H9 (cell line): ENCODE measurements around the gene GABBR2. TPM values are rescaled to one million over a fixed set of nuclear protein-coding genes. Genes with fewer than 3 reads are reported as not detected.
A peak's percentile ranks its signal among the peaks of the same experiment; 100 is the strongest.

Experiments used
- DNase-seq: peaks from one replicate; pipeline ENCODE4 v3.0.0-alpha.2; 2017
- H2AFZ ChIP-seq: one replicate; pipeline ENCODE4 v1.6.1; 2013; ENCODE audit warnings: mild to moderate bottlenecking, low read length, control low read depth, moderate library complexity
- H2AK5ac ChIP-seq: 2 replicates; pipeline ENCODE4 v1.6.1; 2013; ENCODE audit warnings: low read length, control low read depth, mixed read lengths; ENCODE audit not compliant: insufficient read length
- H2BK120ac ChIP-seq: one replicate; pipeline ENCODE4 v1.6.1; 2013; ENCODE audit warnings: low read depth, mild to moderate bottlenecking, low read length, control low read depth, inconsistent platforms; ENCODE audit not compliant: poor library complexity, severe bottlenecking
- H2BK12ac ChIP-seq: 2 replicates; pipeline ENCODE4 v1.6.1; 2013; ENCODE audit warnings: low read length, control low read depth, mixed read lengths, low read depth; ENCODE audit not compliant: insufficient read length
- H2BK15ac ChIP-seq: 2 replicates; pipeline ENCODE4 v1.6.1; 2013; ENCODE audit warnings: low read depth, low read length, control low read depth
- H2BK20ac ChIP-seq: one replicate; pipeline ENCODE4 v1.6.1; 2013; ENCODE audit warnings: low read depth, mild to moderate bottlenecking, low read length, control low read depth, inconsistent platforms; ENCODE audit not compliant: poor library complexity, severe bottlenecking
- H2BK5ac ChIP-seq: 2 replicates; pipeline ENCODE4 v1.6.1; 2013; ENCODE audit warnings: low read length, control low read depth, mixed read lengths; ENCODE audit not compliant: insufficient read length
- H3K14ac ChIP-seq: 2 replicates; pipeline ENCODE4 v1.6.1; 2013; ENCODE audit warnings: low read length, control low read depth; ENCODE audit not compliant: insufficient read depth
- H3K18ac ChIP-seq: 2 replicates; pipeline ENCODE4 v1.6.1; 2013; ENCODE audit warnings: low read depth, mild to moderate bottlenecking, mixed read lengths, low read length, control low read depth; ENCODE audit not compliant: insufficient read length
- H3K23ac ChIP-seq: 2 replicates; pipeline ENCODE4 v1.6.1; 2013; ENCODE audit warnings: low read length, control low read depth, mixed read lengths, low read depth; ENCODE audit not compliant: insufficient read length
- H3K23me2 ChIP-seq: 2 replicates; pipeline ENCODE4 v1.6.1; 2013; ENCODE audit warnings: low read depth, mild to moderate bottlenecking, mixed read lengths, low read length, control low read depth; ENCODE audit not compliant: insufficient read length, poor library complexity, severe bottlenecking
- H3K27ac ChIP-seq: 2 replicates; pipeline ENCODE4 v1.5.1; 2013; ENCODE audit warnings: low read length, control low read depth, mixed read lengths, low read depth; ENCODE audit not compliant: insufficient read length
- H3K27me3 ChIP-seq: 2 replicates; pipeline ENCODE4 v1.6.1; 2013; ENCODE audit warnings: low read length, control low read depth, inconsistent platforms; ENCODE audit not compliant: insufficient read depth
- H3K4ac ChIP-seq: 2 replicates; pipeline ENCODE4 v1.6.1; 2013; ENCODE audit warnings: low read depth, mild to moderate bottlenecking, control low read depth, inconsistent platforms, low read length, moderate library complexity
- H3K4me1 ChIP-seq: 2 replicates; pipeline ENCODE4 v1.6.1; 2013; ENCODE audit warnings: low read length, control low read depth, inconsistent platforms; ENCODE audit not compliant: insufficient read depth
- H3K4me2 ChIP-seq: 2 replicates; pipeline ENCODE4 v1.6.1; 2013; ENCODE audit warnings: low read length, control low read depth, mixed read lengths; ENCODE audit not compliant: insufficient read length, insufficient read depth
- H3K56ac ChIP-seq: 2 replicates; pipeline ENCODE4 v1.6.1; 2013; ENCODE audit warnings: low read depth, mild to moderate bottlenecking, mixed read lengths, low read length, control low read depth; ENCODE audit not compliant: insufficient read length
- H3K79me1 ChIP-seq: 2 replicates; pipeline ENCODE4 v1.6.1; 2013; ENCODE audit warnings: low read depth, mild to moderate bottlenecking, moderate library complexity, low read length, control low read depth, inconsistent platforms; ENCODE audit not compliant: insufficient read depth, poor library complexity, severe bottlenecking
- H3K79me2 ChIP-seq: 2 replicates; pipeline ENCODE4 v1.6.1; 2013; ENCODE audit warnings: low read length, control low read depth, inconsistent platforms; ENCODE audit not compliant: insufficient read depth
- H3K9ac ChIP-seq: 2 replicates; pipeline ENCODE4 v1.6.1; 2013; ENCODE audit warnings: low read length, control low read depth, mixed read lengths; ENCODE audit not compliant: insufficient read length; ENCODE audit errors: extremely low read depth
- H3K9me3 ChIP-seq: one replicate; pipeline ENCODE4 v1.6.1; 2013; ENCODE audit warnings: low read depth, low read length, inconsistent platforms; ENCODE audit not compliant: control insufficient read depth
- H3T11ph ChIP-seq: one replicate; pipeline ENCODE4 v1.6.1; 2013; ENCODE audit warnings: mild to moderate bottlenecking, low read length, control low read depth, inconsistent platforms
- H4K20me1 ChIP-seq: one replicate; pipeline ENCODE4 v1.6.1; 2013; ENCODE audit not compliant: control insufficient read depth, insufficient read length, insufficient read depth
- H4K5ac ChIP-seq: 2 replicates; pipeline ENCODE4 v1.6.1; 2013; ENCODE audit warnings: low read depth, mild to moderate bottlenecking, mixed read lengths, low read length, control low read depth; ENCODE audit not compliant: insufficient read length
- H4K8ac ChIP-seq: replicated peaks from 2 replicates; pipeline ENCODE4 v1.6.1; 2013; ENCODE audit warnings: low read length, control low read depth, mixed read lengths, low read depth; ENCODE audit not compliant: insufficient read length
- H4K91ac ChIP-seq: 2 replicates; pipeline ENCODE4 v1.6.1; 2013; ENCODE audit warnings: low read depth, mild to moderate bottlenecking, moderate library complexity, mixed read lengths, low read length, control low read depth; ENCODE audit not compliant: insufficient read length
- H3K27ac Mint-ChIP-seq, 3 experiments: 2 replicates in 2 of 3; 3 replicates in 1 of 3; pipeline ENCODE4 v1.8.0; 2020 to 2021; ENCODE audit warnings: mixed read lengths in 3 of 3, mild to moderate bottlenecking in 1 of 3, moderate library complexity in 1 of 3
- H3K27me3 Mint-ChIP-seq: 2 replicates; pipeline ENCODE4 v1.8.0; 2021; ENCODE audit warnings: low read depth, mild to moderate bottlenecking, moderate library complexity, mixed read lengths
- H3K36me3 Mint-ChIP-seq, 3 experiments: 2 replicates in 2 of 3; 3 replicates in 1 of 3; pipeline ENCODE4 v1.8.0; 2020 to 2021; ENCODE audit warnings: low read depth in 3 of 3, mixed read lengths in 3 of 3; ENCODE audit not compliant: insufficient read depth in 1 of 3
- H3K4me1 Mint-ChIP-seq, 2 experiments: 2 replicates each; pipeline ENCODE4 v1.8.0; 2020; ENCODE audit warnings: mixed read lengths in 2 of 2
- H3K4me3 Mint-ChIP-seq, 2 experiments: 2 replicates in 1 of 2; 3 replicates in 1 of 2; pipeline ENCODE4 v1.8.0; 2020 to 2021; ENCODE audit warnings: mild to moderate bottlenecking in 2 of 2, mixed read lengths in 2 of 2, moderate library complexity in 1 of 2
- H3K9me3 Mint-ChIP-seq, 2 experiments: 2 replicates in 1 of 2; 3 replicates in 1 of 2; pipeline ENCODE4 v1.8.0; 2020; ENCODE audit warnings: mild to moderate bottlenecking in 2 of 2, mixed read lengths in 2 of 2, moderate library complexity in 1 of 2
- WGBS: extraction: QIAGEN DNeasy Blood & Tissue Kit; methylation state at CpG from one replicate; pipeline ENCODE4 v1.1.7; 2013; ENCODE audit warnings: missing lambda C conversion rate, low lambda C conversion rate, mixed read lengths; ENCODE audit not compliant: insufficient read length; ENCODE audit errors: extremely low coverage; 5-methylcytosine and 5-hydroxymethylcytosine counted together
- total RNA-seq: library from RNA; stranded (reverse); gene quantifications from 2 replicates; pipeline ENCODE4 v1.2.1, GENCODE V29; 2021
- TF ChIP-seq, protein P1 (sequence below): fragments of 200-600 bp; sonication (generic); conservative IDR thresholded peaks from 3 replicates; pipeline ENCODE4 v1.8.0; 2021; ENCODE audit warnings: antibody characterized with exemption, mild to moderate bottlenecking

Gene GABBR2
- total RNA-seq, 1 experiment from 2014 or later: 0.66 TPM

GRCh38 chr9:98255061-98255577 lies 453.6 kb downstream of the GABBR2 start:
- no peak overlapping the region for H2BK15ac ChIP-seq
- Mint-ChIP-seq H3K9me3 (no peaks in the 10 kb centered on the region), H3K4me1 (peaks cover 22 to 29% of the 10 kb centered on the region in 2 experiments), H3K27me3 (peaks cover 4% of the 10 kb centered on the region), H3K27ac (peak overlapping the region in 1 of 3 experiments; percentile 31; a peak in 1 of 7 replicates), H3K4me3 (peak overlapping the region; percentile 84 to 85), H3K36me3 (peaks cover 0 to 4% (median 0%) of the 10 kb centered on the region in 3 experiments; a peak in 2 of 7 replicates)
- H3K56ac ChIP-seq: no peak overlapping the region
- H2BK120ac ChIP-seq: no peak overlapping the region
- H3K4me2 ChIP-seq: peak overlapping the region; percentile 98
- no peak overlapping the region for H2BK5ac ChIP-seq
- no peaks in the 10 kb centered on the region for H3K27me3 ChIP-seq
- H3K23me2 ChIP-seq: peaks cover 8% of the 10 kb centered on the region
- no CpG with 5 or more reads among the region's 36 CpGs for WGBS
- no peak overlapping the region for H4K8ac ChIP-seq
- no peak overlapping the region for H4K91ac ChIP-seq
- no peak overlapping the region for H3K23ac ChIP-seq
- DNase-seq: no peak
- H3K4me1 ChIP-seq: peaks cover 3% of the 10 kb centered on the region
- TF ChIP-seq, protein P1, sequence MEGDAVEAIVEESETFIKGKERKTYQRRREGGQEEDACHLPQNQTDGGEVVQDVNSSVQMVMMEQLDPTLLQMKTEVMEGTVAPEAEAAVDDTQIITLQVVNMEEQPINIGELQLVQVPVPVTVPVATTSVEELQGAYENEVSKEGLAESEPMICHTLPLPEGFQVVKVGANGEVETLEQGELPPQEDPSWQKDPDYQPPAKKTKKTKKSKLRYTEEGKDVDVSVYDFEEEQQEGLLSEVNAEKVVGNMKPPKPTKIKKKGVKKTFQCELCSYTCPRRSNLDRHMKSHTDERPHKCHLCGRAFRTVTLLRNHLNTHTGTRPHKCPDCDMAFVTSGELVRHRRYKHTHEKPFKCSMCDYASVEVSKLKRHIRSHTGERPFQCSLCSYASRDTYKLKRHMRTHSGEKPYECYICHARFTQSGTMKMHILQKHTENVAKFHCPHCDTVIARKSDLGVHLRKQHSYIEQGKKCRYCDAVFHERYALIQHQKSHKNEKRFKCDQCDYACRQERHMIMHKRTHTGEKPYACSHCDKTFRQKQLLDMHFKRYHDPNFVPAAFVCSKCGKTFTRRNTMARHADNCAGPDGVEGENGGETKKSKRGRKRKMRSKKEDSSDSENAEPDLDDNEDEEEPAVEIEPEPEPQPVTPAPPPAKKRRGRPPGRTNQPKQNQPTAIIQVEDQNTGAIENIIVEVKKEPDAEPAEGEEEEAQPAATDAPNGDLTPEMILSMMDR: no peak
- H2BK20ac ChIP-seq: no peak overlapping the region
- H3K79me2 ChIP-seq: peaks cover 2% of the 10 kb centered on the region; the same call in 1 of the 2 replicates
- H4K5ac ChIP-seq: no peak overlapping the region
- H3K4ac ChIP-seq: no peak overlapping the region
- H3K27ac ChIP-seq: no peak overlapping the region
- no peak overlapping the region for H3T11ph ChIP-seq
- no peaks in the 10 kb centered on the region for H3K9me3 ChIP-seq
- no peak overlapping the region for H2AFZ ChIP-seq
- no peak overlapping the region for H3K18ac ChIP-seq
- peaks cover 3% of the 10 kb centered on the region for H4K20me1 ChIP-seq
- H3K14ac ChIP-seq: no peak overlapping the region
- H2AK5ac ChIP-seq: no peak overlapping the region
- no peaks in the 10 kb centered on the region for H3K79me1 ChIP-seq
- H3K9ac ChIP-seq: peak overlapping the region; percentile 53
- H2BK12ac ChIP-seq: no peak overlapping the region
